ENCODE results near the gene AEBP1. TPM values are rescaled to one million over a fixed set of nuclear protein-coding genes. Genes with fewer than 3 reads are reported as not detected.

Gene AEBP1
- total and polyA plus RNA-seq, 8 donors = 14.6 to 179 (median 41.2) TPM

DNA sequence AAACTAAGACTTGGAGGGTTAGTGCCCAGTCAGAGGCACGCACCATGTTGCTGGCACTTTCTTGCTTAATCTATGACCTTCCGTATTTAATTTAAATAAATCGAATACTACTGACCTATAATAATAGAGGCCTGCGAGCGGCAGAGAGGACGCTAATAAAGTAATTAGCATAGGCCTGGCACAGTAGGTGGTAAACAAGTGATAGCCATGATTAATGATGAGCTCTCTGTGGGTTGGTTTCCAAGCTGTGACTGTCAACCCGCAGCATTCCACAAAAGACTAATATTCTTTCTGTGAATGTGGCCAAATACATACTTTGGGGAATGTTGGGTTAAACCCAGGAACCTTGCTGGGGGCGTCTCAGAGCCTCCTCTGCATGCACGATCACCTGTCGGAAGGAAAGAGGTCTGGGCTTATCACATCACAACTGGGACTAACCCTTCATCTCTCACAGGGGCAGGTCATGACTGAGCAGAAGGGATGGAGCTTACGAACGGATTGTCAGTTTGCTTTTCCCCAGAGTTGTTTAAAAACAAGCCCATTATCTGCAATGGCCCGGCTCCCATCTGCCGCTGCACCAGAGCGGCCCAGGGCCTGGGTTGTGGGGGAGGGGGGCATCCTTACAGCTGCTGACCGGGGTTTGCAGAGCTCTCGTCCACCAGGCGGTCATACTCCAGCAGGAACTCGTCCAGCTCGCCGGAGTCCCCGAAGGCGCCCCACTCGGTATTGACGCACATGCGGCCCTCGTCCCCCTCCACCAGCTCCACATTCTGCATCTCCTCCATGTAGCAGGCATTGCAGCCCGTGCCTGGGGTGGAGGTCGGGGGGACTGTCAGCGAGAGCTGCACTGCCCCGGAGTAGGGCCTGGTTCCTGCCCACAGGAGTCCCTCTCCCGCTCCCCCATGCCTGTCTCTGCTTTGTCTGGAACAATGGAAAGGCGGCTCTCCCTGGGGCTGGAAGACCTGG is 43.2 kb downstream of the AEBP1 start:
- intact Hi-C loops (cut with DNase I; ENCODE audit: low total_unique reads) = no loop called here
- peak in 1 of 2 donors; percentile 88 for DNase-seq
- Histone ChIP-seq H3K4me1 (peaks cover 19 to 23% (median 20%) of the 10 kb centered on the region in 4 donors), H3K27ac (peak overlapping the region in 1 of 5 donors; percentile 25), H3K27me3 (peaks cover 0 to 28% (median 14%) of the 10 kb centered on the region in 3 donors), H3K9me3 (no peaks in the 10 kb centered on the region), H3K4me3 (no peak overlapping the region), H3K36me3 (no peaks in the 10 kb centered on the region)
- TF ChIP-seq EP300 (IDR thresholded peaks at IDR 0.05) (no peak), CTCF (IDR thresholded peaks at IDR 0.05) (no peak), POLR2A (IDR thresholded peaks at IDR 0.05) (no peak), POLR2AphosphoS5 (IDR thresholded peaks at IDR 0.05) (no peak)
- WGBS, 5 donors = 36 to 61% (median 48%) methylated on average over 20 to 33 of the region's 33 CpGs

- Histone ChIP-seq H3K27me3 (peaks cover 0 to 28% (median 14%) of the 10 kb centered on the region in 3 donors), H3K27ac (no peak overlapping the region), H3K36me3 (no peaks in the 10 kb centered on the region), H3K9me3 (no peaks in the 10 kb centered on the region), H3K4me1 (peaks cover 19 to 23% (median 20%) of the 10 kb centered on the region in 4 donors), H3K4me3 (no peak overlapping the region)
- intact Hi-C loops (cut with DNase I; ENCODE audit: low total_unique reads) = no loop called here
- WGBS, 5 donors = 69 to 90% (median 78%) methylated on average over 2 of the region's 2 CpGs
- no peak for DNase-seq
- TF ChIP-seq POLR2AphosphoS5 (IDR thresholded peaks at IDR 0.05) (no peak), POLR2A (IDR thresholded peaks at IDR 0.05) (no peak), EP300 (IDR thresholded peaks at IDR 0.05) (no peak), CTCF (IDR thresholded peaks at IDR 0.05) (no peak)
Observed at GRCh38 chr7:44148166-44148565, 44.0 kb downstream of the AEBP1 start.

DNA sequence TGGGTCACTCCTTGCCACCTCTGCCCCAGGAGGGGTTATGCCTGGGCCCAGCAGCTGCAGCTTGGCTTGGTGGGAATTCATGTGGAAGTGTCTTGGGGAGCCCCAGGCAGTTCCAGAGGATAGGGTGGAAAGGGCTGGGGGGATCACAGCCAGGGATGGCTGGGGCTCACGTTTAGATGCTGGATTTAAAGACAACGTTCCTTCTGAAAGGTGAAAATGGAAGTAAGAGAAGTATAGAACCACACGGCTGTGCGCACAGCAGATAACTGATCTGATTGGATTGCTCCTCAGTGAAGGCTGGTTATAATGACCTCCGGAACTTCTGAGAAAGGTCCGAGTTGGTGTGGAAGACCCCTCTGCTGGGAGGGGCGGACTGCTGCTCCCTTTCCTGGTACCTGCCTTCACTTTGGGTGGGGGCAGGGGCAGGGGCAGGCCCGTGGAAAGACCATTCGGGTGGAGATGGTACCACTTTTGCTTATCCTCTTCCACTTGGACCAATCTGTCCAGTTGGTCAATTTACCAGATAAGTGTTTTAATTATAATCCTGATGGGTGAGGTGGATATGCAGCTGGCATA is 44.9 kb downstream of the AEBP1 start:
- Histone ChIP-seq H3K9me3 (no peaks in the 10 kb centered on the region), H3K27ac (no peak overlapping the region)
- 75 to 88% (median 82%) methylated on average over 9 of the region's 9 CpGs for WGBS, 5 donors

More for the DNA sequence above, 44.9 kb downstream of the AEBP1 start:
- Histone ChIP-seq H3K36me3 (no peaks in the 10 kb centered on the region), H3K27me3 (peaks cover 0 to 27% (median 14%) of the 10 kb centered on the region in 3 donors), H3K4me1 (peaks cover 19 to 23% (median 20%) of the 10 kb centered on the region in 4 donors), H3K4me3 (no peak overlapping the region)
- TF ChIP-seq POLR2A (IDR thresholded peaks at IDR 0.05) (no peak), CTCF (IDR thresholded peaks at IDR 0.05) (no peak), EP300 (IDR thresholded peaks at IDR 0.05) (no peak), POLR2AphosphoS5 (IDR thresholded peaks at IDR 0.05) (no peak)
- intact Hi-C loops (cut with DNase I; ENCODE audit: low total_unique reads) = no loop called here
- no peak for DNase-seq
